SU-DHL-6 (cell line): Measurements from ENCODE around the gene OTUD7B.

Experiments used
- CTCF ChIP-seq: fragments of 200-600 bp; sonication (generic); IDR thresholded peaks from one replicate; pipeline ENCODE4 v1.5.1; 2017; ENCODE audit warnings: antibody characterized with exemption, mild to moderate bottlenecking, low read length, moderate library complexity; ENCODE audit not compliant: insufficient read depth, poor library complexity, severe bottlenecking
- EZH2phosphoT487 ChIP-seq: fragments of 200-600 bp; sonication (generic), shearing (Covaris generic); conservative IDR thresholded peaks from 2 replicates; pipeline ENCODE4 v1.6.1; 2018; ENCODE audit warnings: mild to moderate bottlenecking, antibody characterized with exemption, low read length, moderate library complexity, mixed read lengths

GRCh38 chr1:149934356-149934755 lies 76.2 kb downstream of the OTUD7B start:
- TF ChIP-seq CTCF: no peak
- no peak for TF ChIP-seq EZH2phosphoT487
